Central memory CD4-positive, alpha-beta T cell (primary cell): ENCODE data around the gene COL26A1.
A peak's percentile ranks its signal among the peaks of the same experiment; 100 is the strongest.

Experiments used
- DNase-seq: peaks from one replicate; pipeline ENCODE4 v3.0.0; 2022

COL26A1 gene

GRCh38 chr7:101536668-101537067 is 174.0 kb downstream of the COL26A1 start:
- no peak for DNase-seq

DNA sequence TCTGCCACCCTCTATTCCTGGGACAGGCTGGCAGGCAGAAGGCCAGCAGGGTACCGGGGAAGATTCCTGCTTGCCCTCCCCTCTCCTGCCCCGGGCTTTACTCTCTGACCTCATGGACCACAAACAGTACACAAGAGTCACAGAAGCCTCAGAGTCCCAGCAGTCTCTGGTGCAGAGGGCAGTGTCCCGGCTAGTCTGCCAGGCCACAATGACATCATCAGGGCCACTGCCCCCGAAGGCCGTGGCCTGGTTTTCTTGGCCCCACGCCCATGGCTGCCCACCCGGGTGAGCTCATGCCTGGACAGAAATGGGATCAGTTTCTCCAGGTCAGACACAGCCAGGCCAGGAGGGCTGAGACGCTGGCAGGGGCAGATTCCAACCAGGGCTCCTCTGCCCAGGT is 174.5 kb downstream of the COL26A1 start:
- no peak for DNase-seq

DNA sequence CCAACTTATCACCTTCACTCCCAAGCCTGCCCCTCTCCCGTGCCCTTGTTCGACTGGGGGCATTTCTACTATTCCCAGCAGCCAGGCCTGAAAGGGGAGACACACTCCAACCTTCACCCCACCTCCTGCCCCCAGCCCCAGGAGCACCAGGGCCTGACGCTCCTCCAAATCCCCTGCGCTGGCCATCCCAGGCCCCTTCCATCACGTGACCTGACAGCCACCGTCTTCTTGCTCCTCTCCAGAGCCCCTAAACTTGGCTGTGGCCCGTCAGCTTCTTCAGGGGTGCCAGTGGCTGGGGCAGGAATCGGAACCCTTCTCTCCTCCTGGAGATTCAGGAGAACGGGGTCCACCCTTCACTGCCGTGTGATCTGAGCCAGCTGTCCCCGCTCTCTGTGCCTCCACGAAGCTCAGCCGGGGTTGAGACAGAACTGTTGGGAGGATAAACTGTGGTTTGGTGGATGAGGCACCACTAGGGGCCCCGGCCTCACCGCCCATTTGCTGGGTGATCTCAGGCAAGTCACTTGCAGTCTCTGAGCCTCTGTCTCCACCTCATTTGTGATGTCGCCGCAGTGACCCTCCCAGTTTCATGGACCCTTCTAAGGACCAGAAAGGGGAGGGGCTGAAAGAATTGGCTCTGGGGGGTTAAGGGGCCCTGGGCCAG is 175.4 kb downstream of the COL26A1 start:
- DNase-seq, result no peak

DNA sequence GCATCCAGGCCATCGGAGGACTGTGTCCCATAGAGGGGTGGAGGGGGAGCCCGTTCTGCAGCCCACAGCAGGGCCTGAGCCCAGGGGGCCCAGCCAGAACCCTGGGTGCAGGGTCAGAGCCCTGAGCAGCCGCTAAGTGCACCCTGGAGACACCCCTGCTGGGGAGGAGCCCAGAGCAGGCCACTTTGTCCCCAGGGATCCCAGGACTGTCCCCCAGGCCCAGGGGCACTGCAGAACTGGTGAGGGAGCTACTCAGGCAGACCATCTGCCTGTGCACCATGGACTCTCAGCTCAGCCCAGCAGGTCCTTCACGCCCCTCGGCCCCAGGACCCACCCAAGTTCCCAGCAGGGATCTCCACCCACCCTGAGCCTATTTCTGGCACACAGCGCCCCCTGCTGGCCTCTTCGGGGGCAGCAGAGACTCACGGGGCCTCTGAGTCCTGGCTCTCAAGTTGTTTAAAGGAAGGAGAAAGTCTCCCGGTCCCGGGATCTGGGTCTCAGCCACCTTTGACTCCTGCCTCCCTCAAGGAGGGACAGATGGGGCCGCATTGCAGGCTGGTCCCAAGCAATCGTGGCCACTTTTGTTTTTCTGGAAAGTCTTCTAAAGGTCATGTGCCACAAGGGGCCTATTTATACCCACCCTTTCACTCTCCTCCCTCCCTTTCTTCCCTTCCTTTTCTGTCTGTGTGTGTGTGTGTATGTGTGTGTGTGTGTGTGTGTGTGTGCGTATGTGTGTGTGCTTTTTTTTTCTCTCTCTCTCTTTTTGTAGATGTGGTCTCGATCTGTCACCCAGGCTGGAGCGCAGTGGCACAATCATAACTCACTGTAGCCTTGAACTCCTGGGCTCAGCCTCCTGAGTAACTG is 176.2 kb downstream of the COL26A1 start:
- peak; percentile 9 for DNase-seq

DNA sequence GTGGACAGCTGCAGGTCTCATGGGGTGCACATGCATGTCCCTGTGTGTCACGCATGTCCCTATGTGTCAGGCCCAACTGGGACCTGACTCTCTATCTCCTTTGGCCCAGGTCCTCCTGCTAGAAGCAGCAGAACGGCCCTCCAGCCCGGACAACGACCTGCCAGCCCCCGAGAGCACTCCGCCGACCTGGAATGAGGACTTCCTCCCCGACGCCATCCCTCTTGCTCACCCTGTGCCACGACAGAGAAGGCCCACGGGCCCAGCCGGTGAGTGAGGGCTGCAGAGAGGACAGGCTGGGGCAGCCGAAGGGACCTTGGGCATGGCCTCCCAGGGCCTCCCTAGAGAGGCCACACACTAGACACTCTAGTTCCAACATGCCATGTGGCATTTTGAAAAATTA is 177.1 kb downstream of the COL26A1 start:
- no peak for DNase-seq

DNA sequence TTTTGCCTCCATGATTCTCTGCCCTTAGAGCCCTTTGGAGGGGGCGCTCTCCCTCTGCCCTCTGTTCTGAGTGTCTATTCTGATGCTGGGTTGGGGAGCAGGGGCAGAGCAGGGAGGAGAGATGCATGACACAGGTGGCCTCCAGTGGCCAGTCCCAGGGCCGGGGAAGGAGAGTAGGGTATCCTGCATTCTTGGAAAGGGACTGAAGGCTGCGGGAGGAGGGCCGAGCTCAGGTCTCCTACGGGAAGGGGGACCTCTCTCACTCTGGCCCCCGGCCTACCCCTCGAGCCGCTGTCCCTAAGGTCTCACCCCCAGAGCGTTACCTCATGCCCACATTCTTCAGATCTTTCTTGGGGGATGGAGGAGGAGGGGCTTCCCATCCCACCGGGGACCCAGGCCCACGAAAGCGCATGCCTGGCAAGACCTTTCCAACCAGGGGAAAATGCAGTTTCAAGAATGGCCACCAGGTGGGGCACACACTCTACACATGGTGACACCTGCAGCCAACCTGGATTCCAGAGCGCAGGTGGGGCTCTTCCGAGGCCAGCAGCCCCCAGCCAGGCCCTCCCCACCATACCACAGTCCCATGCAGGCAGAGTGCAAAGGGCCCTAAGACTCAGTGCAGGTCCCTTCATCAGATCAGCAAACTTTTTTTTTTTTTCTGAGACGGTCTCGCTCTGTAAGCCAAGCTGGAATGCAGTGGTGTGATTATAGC is 180.0 kb downstream of the COL26A1 start:
- DNase-seq, result peak; percentile 46

DNA sequence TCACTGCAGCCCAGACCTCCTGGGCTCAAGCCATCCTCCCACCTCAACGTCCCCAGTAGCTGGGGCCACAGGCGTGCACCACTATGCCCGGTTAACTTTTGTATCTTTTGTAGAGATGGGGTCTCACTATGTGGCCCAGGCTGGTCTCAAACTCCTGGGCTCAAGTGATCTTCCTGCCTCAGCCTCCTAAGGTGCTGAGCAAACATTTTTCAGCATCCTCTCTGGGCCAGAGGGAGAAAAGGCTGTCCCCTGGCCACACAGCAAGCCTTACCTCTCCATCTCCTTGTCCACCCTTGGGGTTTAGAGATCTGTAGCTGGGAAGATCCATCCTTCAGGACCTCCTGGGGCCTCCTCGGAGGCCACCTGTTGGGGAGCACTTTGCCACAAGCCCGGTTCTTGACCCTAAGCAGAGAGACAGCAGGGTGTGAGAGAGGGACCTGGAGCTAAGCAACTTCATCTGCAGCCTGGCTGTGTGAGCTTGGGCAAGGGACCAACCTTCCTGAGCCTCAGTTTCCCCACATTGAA is 180.6 kb downstream of the COL26A1 start:
- no peak for DNase-seq

- no peak for DNase-seq
Observed at GRCh38 chr7:101543846-101544245, 181.2 kb downstream of the COL26A1 start.

DNA sequence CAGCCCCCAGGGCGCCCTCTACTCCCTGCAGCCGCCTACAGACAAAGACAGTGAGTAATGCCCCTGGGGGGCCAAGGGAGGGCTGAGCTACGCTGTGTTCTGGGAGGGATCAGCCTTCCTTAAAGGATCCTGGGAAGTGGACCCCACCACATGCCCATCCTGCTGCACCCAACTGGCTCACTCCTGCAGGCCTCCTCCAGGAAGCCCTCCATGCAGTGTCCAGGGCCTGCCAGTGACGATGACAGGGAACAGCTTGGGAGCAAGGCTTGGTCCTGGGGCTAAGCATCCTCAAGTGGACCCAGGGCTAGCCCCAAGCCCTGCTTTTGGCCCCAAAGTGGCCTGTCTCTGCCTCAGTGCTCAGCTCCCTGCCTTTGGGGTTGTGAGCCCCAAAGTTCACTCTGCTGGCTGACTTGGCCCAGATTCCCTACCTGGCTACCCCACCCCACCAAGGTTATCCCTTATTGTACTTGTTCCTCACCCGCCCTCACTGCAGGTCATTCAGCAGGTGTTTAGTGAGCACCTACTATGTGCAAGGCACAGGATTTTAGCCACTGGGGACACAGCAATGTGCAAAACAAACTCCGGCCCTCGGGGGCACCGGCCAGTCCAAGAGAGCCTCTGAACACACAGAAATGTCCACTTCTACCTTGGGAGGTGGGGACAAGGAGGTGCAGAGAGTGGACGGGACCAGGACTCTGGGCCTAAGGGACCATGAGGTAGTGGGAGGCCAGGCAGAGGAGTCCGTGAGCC is 182.9 kb downstream of the COL26A1 start:
- no peak for DNase-seq

GRCh38 chr7:101546308-101546936 is 183.7 kb downstream of the COL26A1 start:
- DNase-seq, result no peak

- no peak for DNase-seq
Observed at GRCh38 chr7:101547022-101547915, 184.6 kb downstream of the COL26A1 start.

DNA sequence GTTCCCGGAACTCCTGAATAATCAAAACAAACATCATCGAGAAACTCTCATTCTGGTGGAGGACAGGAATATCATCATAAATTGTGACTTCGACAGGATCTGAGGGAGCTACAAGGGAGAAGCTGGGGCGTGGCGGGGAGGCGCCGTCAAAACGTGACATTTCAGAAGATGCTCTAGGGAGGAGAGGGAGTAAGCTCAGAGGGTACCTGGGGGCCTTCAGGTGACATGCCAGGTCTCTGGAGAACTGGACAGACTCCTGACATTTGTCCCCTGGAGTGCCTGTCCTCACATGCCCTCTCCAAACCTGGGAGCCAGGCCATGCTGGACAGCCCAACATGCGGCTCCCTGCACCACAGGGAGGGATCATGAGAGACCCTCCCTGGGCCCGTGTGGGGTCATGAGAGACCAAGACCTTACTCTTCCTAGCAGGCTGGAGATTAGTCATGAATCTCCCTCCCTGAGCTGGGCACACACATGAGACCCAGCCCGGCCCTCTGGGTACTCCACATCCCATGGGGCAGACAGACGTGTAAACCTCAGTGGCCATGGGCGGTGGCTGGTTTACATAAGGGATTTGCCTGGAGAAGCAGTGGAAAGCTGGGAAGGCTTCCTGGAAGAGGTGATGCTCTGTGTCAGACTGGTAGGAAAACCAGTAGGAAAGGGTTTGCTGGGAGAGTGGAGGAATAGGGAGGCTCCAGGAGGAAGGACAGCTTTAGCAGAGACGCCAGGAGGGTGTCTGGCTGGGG is 185.4 kb downstream of the COL26A1 start:
- no peak for DNase-seq

- no peak for DNase-seq
Observed at GRCh38 chr7:101549734-101550133, 187.1 kb downstream of the COL26A1 start.

- no peak for DNase-seq
Observed at GRCh38 chr7:101550641-101551541, 188.2 kb downstream of the COL26A1 start.

DNA sequence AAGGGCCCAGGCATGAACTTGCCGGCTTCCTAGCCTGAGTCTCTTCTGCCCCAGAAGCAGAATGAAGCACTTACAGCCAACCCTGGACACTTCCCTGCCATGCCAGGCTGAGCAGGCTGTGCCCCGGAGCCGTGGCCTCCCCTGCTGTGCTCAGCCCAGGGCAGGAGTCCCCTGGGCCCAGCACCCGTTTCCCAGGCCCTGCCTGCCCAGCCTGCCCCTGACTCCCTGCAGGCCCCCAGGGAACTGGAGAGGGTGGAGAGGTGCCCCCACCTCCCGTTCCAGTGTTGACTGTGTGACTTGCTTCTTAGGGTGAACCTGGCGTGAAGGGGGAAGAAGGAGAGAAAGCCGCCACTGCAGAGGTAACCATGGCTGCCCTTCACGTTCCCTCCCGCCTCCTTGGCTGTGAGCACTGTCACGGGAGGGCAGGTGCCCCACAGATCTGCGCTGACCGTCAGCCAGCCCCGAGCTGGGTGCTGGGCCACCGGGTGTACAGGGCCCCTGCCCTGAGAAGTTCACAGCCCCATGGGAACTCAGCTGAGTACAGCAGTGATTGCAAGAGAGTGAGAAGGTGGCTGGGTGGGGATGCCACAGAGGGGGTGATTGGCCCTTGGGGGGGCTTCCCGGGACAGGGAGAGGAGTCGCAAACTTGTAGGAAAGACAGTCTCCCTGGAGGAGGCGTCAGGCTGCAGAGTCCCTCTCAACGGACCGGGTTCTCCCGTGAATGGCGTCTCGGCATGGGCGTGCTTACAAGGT is 190.5 kb downstream of the COL26A1 start:
- no peak for DNase-seq

DNA sequence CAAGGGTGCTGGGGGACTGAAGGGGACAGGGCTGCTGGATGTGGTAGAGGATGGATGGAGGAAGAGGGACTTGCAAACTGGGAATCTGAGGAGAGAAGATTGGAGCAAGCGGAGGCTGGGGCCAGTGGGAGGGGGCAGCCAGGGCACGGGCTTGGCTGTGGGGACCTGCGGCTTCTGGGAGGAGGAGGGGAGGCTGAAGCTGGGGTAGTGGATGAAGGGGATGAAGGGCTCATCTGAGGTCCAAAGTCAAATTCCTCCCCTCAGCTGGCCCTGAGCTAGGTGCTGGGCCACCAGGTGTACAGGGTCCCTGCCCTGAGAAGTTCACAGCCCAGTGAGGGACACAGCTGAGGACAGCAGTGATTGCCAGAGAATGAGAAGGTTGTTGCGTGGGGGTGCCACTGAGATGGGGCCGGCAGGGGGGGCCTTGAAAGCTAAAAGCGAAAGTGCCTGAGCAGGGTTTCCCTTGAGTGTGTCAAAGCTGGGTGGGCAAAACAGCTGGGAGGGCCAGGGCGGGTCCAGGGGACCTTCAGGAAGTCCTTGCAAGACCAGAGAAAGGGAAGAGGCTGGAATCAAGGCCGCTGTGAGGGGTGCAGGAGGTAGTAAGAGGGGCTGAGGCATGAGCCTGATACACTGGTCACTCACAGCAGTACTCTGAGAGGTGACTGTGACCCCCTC is 191.2 kb downstream of the COL26A1 start:
- no peak for DNase-seq

- no peak for DNase-seq
Observed at GRCh38 chr7:101554584-101555268, 192.1 kb downstream of the COL26A1 start.
